ENCODE results near the gene RPN2. TPM values are rescaled to one million over a fixed set of nuclear protein-coding genes. Genes with fewer than 3 reads are reported as not detected.

The RPN2 gene
- total RNA-seq, 1 experiment from 2014 or later: 220 TPM

GRCh38 chr20:37220731-37221130 is 41.6 kb downstream of the RPN2 start:
- Histone ChIP-seq H4K20me1 (ENCODE audit: insufficient read depth) (peaks cover 14% of the 10 kb centered on the region), H3K4me3 (replicated peaks in 1 of 2; ENCODE audit: low read depth in 1 of 2, low read length in 2 of 2) (no peak overlapping the region), H3K9me2 (ENCODE audit: insufficient read depth) (no peaks in the 10 kb centered on the region), H3K79me2 (ENCODE audit: insufficient read depth, low read length) (peaks cover 24% of the 10 kb centered on the region), H3K4me1 (ENCODE audit: control insufficient read depth in 1 of 2, insufficient read depth in 2 of 2, low read length in 2 of 2) (no peaks in the 10 kb centered on the region), H3K4me2 (ENCODE audit: low read length) (no peak overlapping the region), H3K27ac (ENCODE audit: low read depth, low read length) (no peak overlapping the region), H3K9ac (ENCODE audit: low read length) (no peak overlapping the region), H2AFZ (ENCODE audit: low read depth, low read length, poor library complexity, severe bottlenecking) (no peak overlapping the region), H3K27me3 (ENCODE audit: insufficient read depth, low read length) (no peaks in the 10 kb centered on the region), H3K9me3 (ENCODE audit: control insufficient read depth in 1 of 2, insufficient read depth in 1 of 2, low read depth in 1 of 2, low read length in 2 of 2) (no peaks in the 10 kb centered on the region), H3K36me3 (ENCODE audit: control insufficient read depth in 1 of 2, insufficient read depth in 2 of 2, low read length in 2 of 2) (peaks cover 45 to 49% of the 10 kb centered on the region in 2 experiments)
- RAD21 ChIA-PET (ENCODE audit: low non-redundant PET in 1 of 2, low total read pairs in 2 of 2, uncharacterized antibody in 2 of 2, unreplicated experiment in 2 of 2): no interaction called here
- DNase-seq (ENCODE audit: low read depth, low spot score): no peak
- no peak for ATAC-seq
- POLR2A ChIA-PET: no interaction called here
- intact Hi-C loops (cut with micrococcal nuclease): no loop called here
- TF ChIP-seq SP1 (IDR thresholded peaks at IDR 0.05; ENCODE audit: low read depth): no peak
- no peak for TF ChIP-seq RAD21 (IDR thresholded peaks at IDR 0.05; ENCODE audit: low read depth)
- no peak for TF ChIP-seq ELF1 (IDR thresholded peaks at IDR 0.05; ENCODE audit: borderline replicate concordance, low read depth)
- TF ChIP-seq SRF (IDR thresholded peaks at IDR 0.05; ENCODE audit: low read depth): no peak
- TF ChIP-seq EZH2 (IDR thresholded peaks at IDR 0.05): no peak
- no peak for TF ChIP-seq ZBTB33 (IDR thresholded peaks at IDR 0.05; ENCODE audit: extremely low read depth, insufficient replicate concordance, low read length)
- no peak for TF ChIP-seq ZNF274 (IDR thresholded peaks at IDR 0.05; ENCODE audit: low read depth, low read length)
- CTCF ChIA-PET: no interaction called here
- no TSS peak for BruUV-seq (replicated peaks)

GRCh38 chr20:37222086-37222485 is 43.0 kb downstream of the RPN2 start:
- H3K36me3 ChIP-seq (ENCODE audit: control insufficient read depth in 1 of 2, insufficient read depth in 2 of 2, low read length in 2 of 2): peaks cover 51 to 52% of the 10 kb centered on the region in 2 experiments
- intact Hi-C loops (cut with micrococcal nuclease): no loop called here
- H3K27ac ChIP-seq (ENCODE audit: low read depth, low read length): no peak overlapping the region
- DNase-seq (ENCODE audit: low read depth, low spot score) (no peak), ATAC-seq (no peak)
- no peak overlapping the region for H2AFZ ChIP-seq (ENCODE audit: low read depth, low read length, poor library complexity, severe bottlenecking)
- TF ChIP-seq SP1 (IDR thresholded peaks at IDR 0.05; ENCODE audit: low read depth): no peak
- TF ChIP-seq MAX (IDR thresholded peaks at IDR 0.05): no peak
- no peak for TF ChIP-seq CEBPB (IDR thresholded peaks at IDR 0.05; ENCODE audit: low read depth)
- no peak for TF ChIP-seq SIN3A (IDR thresholded peaks at IDR 0.05; ENCODE audit: low read depth)
- TF ChIP-seq POLR2A (IDR thresholded peaks at IDR 0.05; ENCODE audit: borderline replicate concordance, extremely low read depth, insufficient read depth, insufficient read length): no peak
- TF ChIP-seq FOSL1 (IDR thresholded peaks at IDR 0.05; ENCODE audit: low read depth): no peak
- TF ChIP-seq RAD21 (IDR thresholded peaks at IDR 0.05; ENCODE audit: low read depth): no peak
- no peak overlapping the region for H3K4me3 ChIP-seq (replicated peaks in 1 of 2; ENCODE audit: low read depth in 1 of 2, low read length in 2 of 2)
- H3K9me2 ChIP-seq (ENCODE audit: insufficient read depth): no peaks in the 10 kb centered on the region
- H3K79me2 ChIP-seq (ENCODE audit: insufficient read depth, low read length): peaks cover 24% of the 10 kb centered on the region
- H3K9ac ChIP-seq (ENCODE audit: low read length): no peak overlapping the region
- no peaks in the 10 kb centered on the region for H3K9me3 ChIP-seq (ENCODE audit: control insufficient read depth in 1 of 2, insufficient read depth in 1 of 2, low read depth in 1 of 2, low read length in 2 of 2)
- no TSS peak for BruUV-seq (replicated peaks)
- no peaks in the 10 kb centered on the region for H3K4me1 ChIP-seq (ENCODE audit: control insufficient read depth in 1 of 2, insufficient read depth in 2 of 2, low read length in 2 of 2)
- H4K20me1 ChIP-seq (ENCODE audit: insufficient read depth): peaks cover 14% of the 10 kb centered on the region
- no peak overlapping the region for H3K4me2 ChIP-seq (ENCODE audit: low read length)
- no peaks in the 10 kb centered on the region for H3K27me3 ChIP-seq (ENCODE audit: insufficient read depth, low read length)
- POLR2A ChIA-PET: no interaction called here
- CTCF ChIA-PET: no interaction called here
- RAD21 ChIA-PET (ENCODE audit: low non-redundant PET in 1 of 2, low total read pairs in 2 of 2, uncharacterized antibody in 2 of 2, unreplicated experiment in 2 of 2): no interaction called here

Measured in HCT116 (cell line).